Kidney (tissue), 14 donors: ENCODE results near the gene STK11IP. TPM values are rescaled to one million over a fixed set of nuclear protein-coding genes. Genes with fewer than 3 reads are reported as not detected.

Source experiments
- DNase-seq, 5 donors: peaks; one replicate each; pipeline ENCODE4 v3.0.0-alpha.2; 2013 to 2020
- FAIRE-seq: peaks from 2 replicates; lab custom pipeline; 2012; peaks lifted over from hg19 to GRCh38; lab: Jason Lieb, UNC
- H3K27ac ChIP-seq, 2 donors: one replicate each; pipeline ENCODE4 v1.7.0; 2013; ENCODE audit warnings: low read depth in 2 of 2, low read length in 2 of 2, inconsistent platforms in 1 of 2
- H3K27me3 ChIP-seq: one replicate; pipeline ENCODE4 v1.7.1; 2013; ENCODE audit warnings: low read length, inconsistent platforms; ENCODE audit not compliant: control insufficient read depth, insufficient read depth
- H3K36me3 ChIP-seq, 3 donors: one replicate each; pipeline versions ENCODE4 v1.7.0 to v1.7.1; 2013; ENCODE audit warnings: low read length in 3 of 3, control low read depth in 1 of 3, inconsistent platforms in 1 of 3; ENCODE audit not compliant: insufficient read depth in 3 of 3, control insufficient read depth in 2 of 3
- H3K4me1 ChIP-seq, 3 donors: one replicate each; pipeline versions ENCODE4 v1.7.0 to v1.7.1; 2013; ENCODE audit warnings: low read length in 3 of 3, inconsistent platforms in 1 of 3, low read depth in 1 of 3; ENCODE audit not compliant: control insufficient read depth in 2 of 3, insufficient read depth in 2 of 3
- H3K4me3 ChIP-seq, 3 donors: one replicate each; pipeline versions ENCODE4 v1.7.0 to v1.8.1; 2013; ENCODE audit warnings: low read length in 3 of 3, control low read depth in 1 of 3, inconsistent platforms in 1 of 3
- H3K9ac ChIP-seq, 3 donors: one replicate each; pipeline versions ENCODE4 v1.7.0 to v1.7.1; 2013; ENCODE audit warnings: low read length in 3 of 3, control low read depth in 1 of 3, inconsistent platforms in 1 of 3
- H3K9me3 ChIP-seq, 3 donors: one replicate each; pipeline versions ENCODE4 v1.7.0 to v1.7.1; 2013; ENCODE audit warnings: low read length in 3 of 3, control low read depth in 1 of 3, inconsistent platforms in 1 of 3; ENCODE audit not compliant: control insufficient read depth in 2 of 3, insufficient read depth in 1 of 3
- CTCF ChIP-seq: IDR thresholded peaks from 3 replicates; pipeline ENCODE4 v1.5.1; 2012; ENCODE audit warnings: mild to moderate bottlenecking, moderate library complexity, borderline replicate concordance; ENCODE audit not compliant: insufficient read depth; ENCODE audit errors: extremely low read depth
- intact Hi-C: fragments of 100-400 bp; cut with DNase I; formaldehyde crosslinking; loops from one replicate; pipeline ENCODE4 v1.11.1; 2022
- polyA plus RNA-seq: library from polyadenylated mRNA; stranded (reverse); fragments of 350-450 nt; fragmentation: Illumina TruSeq; extraction: RNeasy Lipid Tissue Mini Kit (QIAGEN cat#74804); gene quantifications from one replicate; pipeline ENCODE4 v1.2.3, GENCODE V29; 2014; ENCODE audit warnings: low read depth, low replicate concordance; ENCODE audit not compliant: insufficient read depth
- total RNA-seq: library from RNA; stranded (reverse); fragmentation: NEBNext Ultra II Directional; extraction: Animal tissue kit (Norgen Biotek cat#: 25700); gene quantifications from one replicate; pipeline ENCODE4 v1.2.1, GENCODE V29; 2021
- donor health status: control.
- donor health status: control.
- donor health status: control.
- donor health status: control.
- donor health status: control.
- donor health status: DM: yes; HTN: yes; CAD: no.
- donor health status: Normal renal cell carcinoma (clear cell type).

STK11IP gene
- total and polyA plus RNA-seq, 2 donors from 2014 or later, result 12.5 to 33.7 TPM

GRCh38 chr2:219638948-219639755, 41.5 kb downstream of the STK11IP start:
- no peaks in the 10 kb centered on the region for H3K27me3 ChIP-seq
- intact Hi-C loops, result no loop called here
- no peaks in the 10 kb centered on the region for H3K36me3 ChIP-seq
- no peak for FAIRE-seq
- no peaks in the 10 kb centered on the region for H3K9me3 ChIP-seq
- no peak for TF ChIP-seq CTCF
- no peak overlapping the region for H3K27ac ChIP-seq
- peaks cover 0 to 2% (median 0%) of the 10 kb centered on the region in 3 donors for H3K4me1 ChIP-seq
- no peak overlapping the region for H3K9ac ChIP-seq
- peak in 2 of 5 donors; percentile 46 to 67 for DNase-seq
- H3K4me3 ChIP-seq, result no peak overlapping the region

- FAIRE-seq, result no peak
- intact Hi-C loops, result no loop called here
- H3K4me3 ChIP-seq, result no peak overlapping the region
These were observed 43.9 kb downstream of the STK11IP start for GRCh38 chr2:219641390-219642068.

GRCh38 chr2:219642069-219642454, 44.4 kb downstream of the STK11IP start:
- no peaks in the 10 kb centered on the region for H3K27me3 ChIP-seq
- FAIRE-seq (no peak), DNase-seq (peak in 1 of 5 donors; percentile 44)
- peaks cover 0 to 4% (median 0%) of the 10 kb centered on the region in 3 donors for H3K4me1 ChIP-seq
- no peak for TF ChIP-seq CTCF
- intact Hi-C loops, result no loop called here
- H3K9me3 ChIP-seq, result no peaks in the 10 kb centered on the region
- no peaks in the 10 kb centered on the region for H3K36me3 ChIP-seq
- H3K9ac ChIP-seq, result no peak overlapping the region
- no peak overlapping the region for H3K27ac ChIP-seq
- no peak overlapping the region for H3K4me3 ChIP-seq

More at GRCh38 chr2:219641390-219642068, 43.9 kb downstream of the STK11IP start:
- no peaks in the 10 kb centered on the region for H3K27me3 ChIP-seq
- H3K9ac ChIP-seq, result no peak overlapping the region
- no peak for TF ChIP-seq CTCF
- H3K36me3 ChIP-seq, result no peaks in the 10 kb centered on the region
- peak in 1 of 5 donors; percentile 44 for DNase-seq
- no peaks in the 10 kb centered on the region for H3K9me3 ChIP-seq
- peaks cover 0 to 4% (median 0%) of the 10 kb centered on the region in 3 donors for H3K4me1 ChIP-seq
- H3K27ac ChIP-seq, result no peak overlapping the region
